ENCODE data around the gene MCC. TPM values are rescaled to one million over a fixed set of nuclear protein-coding genes. Genes with fewer than 3 reads are reported as not detected.
"Not testable (repeated sequence)": the region's sequence is repeated elsewhere in the genome, so short reads cannot be mapped to it uniquely, and the experiment has no call there.

Gene MCC
- total RNA-seq, 1 experiment from 2014 or later = 0.41 TPM

- TF ChIP-seq TCF7L2 (IDR thresholded peaks at IDR 0.05; ENCODE audit: low read depth, low read length) = no peak
- no peak for TF ChIP-seq SIN3A (IDR thresholded peaks at IDR 0.05; ENCODE audit: borderline replicate concordance, insufficient read depth, low read depth, low read length)
- no peak for TF ChIP-seq CTCF (IDR thresholded peaks at IDR 0.05)
- TF ChIP-seq REST (IDR thresholded peaks at IDR 0.05; ENCODE audit: insufficient read depth in 1 of 2, low read depth in 2 of 2, low read length in 1 of 2) = no peak
- TF ChIP-seq POLR2AphosphoS5 (IDR thresholded peaks at IDR 0.05; ENCODE audit: low read depth, low read length) = no peak
- DNase-seq (ENCODE audit: low read depth, low spot score) (no peak), ATAC-seq (no peak)
- no peaks in the 10 kb centered on the region for H3K4me1 ChIP-seq (ENCODE audit: control insufficient read depth, insufficient read depth, low read length)
- H3K27me3 ChIP-seq (ENCODE audit: control insufficient read depth, insufficient read depth, low read length) = no peaks in the 10 kb centered on the region; the same call in 1 of the 2 replicates
- in situ Hi-C loops (cut with HindIII; ENCODE audit: low pct_unique_long_range_greater_than_20kb, low sequenced_read_pairs) = no loop called here
- H3K27ac ChIP-seq (ENCODE audit: low read length) = no peak overlapping the region
- ChIA-PET POLR2A (no interaction called here), CTCF (no interaction called here)
- H3K9me3 ChIP-seq (ENCODE audit: control insufficient read depth, insufficient read depth, low read depth, low read length) = no peaks in the 10 kb centered on the region
- intact Hi-C loops (cut with micrococcal nuclease; ENCODE audit: unreplicated experiment) = no loop called here
- no TSS peak for BruUV-seq (replicated peaks)
- no peaks in the 10 kb centered on the region for H3K36me3 ChIP-seq (ENCODE audit: control insufficient read depth, insufficient read depth, low read length)
- H3K4me3 ChIP-seq (ENCODE audit: low read depth in 2 of 2, low read length in 2 of 2) = no peak overlapping the region
Observed at GRCh38 chr5:113463032-113463431, 25.2 kb downstream of the MCC start.

- intact Hi-C loops (cut with micrococcal nuclease; ENCODE audit: unreplicated experiment); CTCF ChIA-PET; POLR2A ChIA-PET; H3K9me3 ChIP-seq (ENCODE audit: control insufficient read depth, insufficient read depth, low read depth, low read length); H3K27me3 ChIP-seq (ENCODE audit: control insufficient read depth, insufficient read depth, low read length); BruUV-seq (replicated peaks); H3K4me1 ChIP-seq (ENCODE audit: control insufficient read depth, insufficient read depth, low read length); in situ Hi-C loops (cut with HindIII; ENCODE audit: low pct_unique_long_range_greater_than_20kb, low sequenced_read_pairs); H3K36me3 ChIP-seq (ENCODE audit: control insufficient read depth, insufficient read depth, low read length); H3K4me3 ChIP-seq (ENCODE audit: low read depth in 2 of 2, low read length in 2 of 2); H3K27ac ChIP-seq (ENCODE audit: low read length); ATAC-seq; DNase-seq (ENCODE audit: low read depth, low spot score): not testable (repeated sequence)
Observed at GRCh38 chr5:113457106-113457505, 31.1 kb downstream of the MCC start.

GRCh38 chr5:113452941-113453340 lies 35.3 kb downstream of the MCC start:
- no peak for ATAC-seq
- in situ Hi-C loops (cut with HindIII; ENCODE audit: low pct_unique_long_range_greater_than_20kb, low sequenced_read_pairs) = no loop called here
- peaks cover 9% of the 10 kb centered on the region for H3K27me3 ChIP-seq (ENCODE audit: control insufficient read depth, insufficient read depth, low read length)
- H3K4me1 ChIP-seq (ENCODE audit: control insufficient read depth, insufficient read depth, low read length) = no peaks in the 10 kb centered on the region
- no peak for DNase-seq (ENCODE audit: low read depth, low spot score)
- BruUV-seq (replicated peaks) = no TSS peak
- intact Hi-C loops (cut with micrococcal nuclease; ENCODE audit: unreplicated experiment) = no loop called here
- H3K4me3 ChIP-seq (ENCODE audit: low read depth in 2 of 2, low read length in 2 of 2) = no peak overlapping the region
- no peak overlapping the region for H3K27ac ChIP-seq (ENCODE audit: low read length)
- ChIA-PET CTCF (no interaction called here), POLR2A (no interaction called here)
- no peaks in the 10 kb centered on the region for H3K9me3 ChIP-seq (ENCODE audit: control insufficient read depth, insufficient read depth, low read depth, low read length)
- H3K36me3 ChIP-seq (ENCODE audit: control insufficient read depth, insufficient read depth, low read length) = no peaks in the 10 kb centered on the region
- TF ChIP-seq POLR2AphosphoS5 (IDR thresholded peaks at IDR 0.05; ENCODE audit: low read depth, low read length) = no peak
- TF ChIP-seq SIN3A (IDR thresholded peaks at IDR 0.05; ENCODE audit: borderline replicate concordance, insufficient read depth, low read depth, low read length) = no peak
- TF ChIP-seq TCF7L2 (IDR thresholded peaks at IDR 0.05; ENCODE audit: low read depth, low read length) = no peak
- no peak for TF ChIP-seq REST (IDR thresholded peaks at IDR 0.05; ENCODE audit: insufficient read depth in 1 of 2, low read depth in 2 of 2, low read length in 1 of 2)
- no peak for TF ChIP-seq CTCF (IDR thresholded peaks at IDR 0.05)

Data from Panc1 (cell line).